ENCODE measurements around the gene CENPU.

CENPU gene

DNA sequence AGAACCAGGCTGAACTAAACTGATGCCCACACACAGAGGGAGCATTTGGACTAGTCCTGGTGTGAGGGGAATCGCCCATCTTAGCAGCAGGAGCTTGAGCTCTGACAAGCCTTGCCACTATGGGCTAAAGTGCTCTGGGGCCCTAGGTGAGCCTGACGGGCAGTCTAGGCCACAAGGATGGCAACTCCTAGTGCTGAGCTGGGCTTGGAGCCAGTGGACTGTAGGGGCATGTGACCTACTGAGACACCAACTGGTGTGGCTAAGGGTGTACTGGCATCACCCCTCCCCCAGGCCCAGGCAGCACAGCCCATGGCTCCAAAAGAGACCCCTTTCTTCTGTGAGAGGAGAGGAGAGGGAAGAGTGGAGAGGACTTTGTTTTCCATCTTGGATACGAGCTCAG, 14.5 kb downstream of the CENPU start:
- Histone ChIP-seq H3K4me1 (ENCODE audit: low read depth, poor library complexity, severe bottlenecking) (peaks cover 11% of the 10 kb centered on the region), H4K20me1 (ENCODE audit: insufficient read depth) (no peaks in the 10 kb centered on the region), H3K4me2 (no peak overlapping the region), H3K4me3 (IDR thresholded peaks at IDR 0.05; ENCODE audit: insufficient read depth, low read depth, low read length) (no peak overlapping the region), H3K36me3 (ENCODE audit: insufficient read depth) (peaks cover 23% of the 10 kb centered on the region; the same call in 1 of the 2 replicates), H3K9ac (no peak overlapping the region), H2AFZ (ENCODE audit: low read depth) (no peak overlapping the region), H3K27ac (no peak overlapping the region), H3K27me3 (ENCODE audit: insufficient read depth, low read depth) (no peaks in the 10 kb centered on the region), H3K79me2 (ENCODE audit: insufficient read depth, low read depth) (peaks cover 45% of the 10 kb centered on the region)
- TF ChIP-seq, protein P1, sequence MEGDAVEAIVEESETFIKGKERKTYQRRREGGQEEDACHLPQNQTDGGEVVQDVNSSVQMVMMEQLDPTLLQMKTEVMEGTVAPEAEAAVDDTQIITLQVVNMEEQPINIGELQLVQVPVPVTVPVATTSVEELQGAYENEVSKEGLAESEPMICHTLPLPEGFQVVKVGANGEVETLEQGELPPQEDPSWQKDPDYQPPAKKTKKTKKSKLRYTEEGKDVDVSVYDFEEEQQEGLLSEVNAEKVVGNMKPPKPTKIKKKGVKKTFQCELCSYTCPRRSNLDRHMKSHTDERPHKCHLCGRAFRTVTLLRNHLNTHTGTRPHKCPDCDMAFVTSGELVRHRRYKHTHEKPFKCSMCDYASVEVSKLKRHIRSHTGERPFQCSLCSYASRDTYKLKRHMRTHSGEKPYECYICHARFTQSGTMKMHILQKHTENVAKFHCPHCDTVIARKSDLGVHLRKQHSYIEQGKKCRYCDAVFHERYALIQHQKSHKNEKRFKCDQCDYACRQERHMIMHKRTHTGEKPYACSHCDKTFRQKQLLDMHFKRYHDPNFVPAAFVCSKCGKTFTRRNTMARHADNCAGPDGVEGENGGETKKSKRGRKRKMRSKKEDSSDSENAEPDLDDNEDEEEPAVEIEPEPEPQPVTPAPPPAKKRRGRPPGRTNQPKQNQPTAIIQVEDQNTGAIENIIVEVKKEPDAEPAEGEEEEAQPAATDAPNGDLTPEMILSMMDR (conservative IDR thresholded peaks at IDR 0.05; ENCODE audit: low read depth, low read length), result no peak

DNA sequence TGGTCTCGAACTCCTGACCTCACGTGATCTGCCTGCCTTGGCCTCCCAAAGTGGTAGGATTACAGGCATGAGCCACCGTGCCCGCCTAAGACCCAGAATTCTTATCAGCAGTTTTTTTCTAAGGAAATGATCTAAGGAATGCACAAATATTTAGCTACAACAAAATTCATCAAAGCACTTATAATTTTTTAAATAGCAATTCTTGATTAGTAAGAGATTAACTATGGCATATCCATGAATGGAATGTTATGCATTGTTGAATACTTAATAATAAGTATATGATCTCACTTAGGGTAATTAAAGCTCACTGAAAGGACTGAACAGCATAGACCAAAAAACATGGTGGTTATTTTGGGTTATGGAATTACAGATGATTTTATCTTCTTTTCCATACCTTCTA, 18.4 kb downstream of the CENPU start:
- no peak overlapping the region for H2AFZ ChIP-seq (ENCODE audit: low read depth)
- H4K20me1 ChIP-seq (ENCODE audit: insufficient read depth), result no peaks in the 10 kb centered on the region
- H3K4me2 ChIP-seq, result no peak overlapping the region
- H3K9ac ChIP-seq, result no peak overlapping the region
- H3K4me1 ChIP-seq (ENCODE audit: low read depth, poor library complexity, severe bottlenecking), result peaks cover 14% of the 10 kb centered on the region
- H3K36me3 ChIP-seq (ENCODE audit: insufficient read depth), result peaks cover 13% of the 10 kb centered on the region; the same call in 1 of the 2 replicates
- no peak overlapping the region for H3K27ac ChIP-seq
- no peaks in the 10 kb centered on the region for H3K27me3 ChIP-seq (ENCODE audit: insufficient read depth, low read depth)
- TF ChIP-seq, protein P1 (conservative IDR thresholded peaks at IDR 0.05; ENCODE audit: low read depth, low read length), result no peak
- peaks cover 20% of the 10 kb centered on the region; the same call in 1 of the 2 replicates for H3K79me2 ChIP-seq (ENCODE audit: insufficient read depth, low read depth)
- H3K4me3 ChIP-seq (IDR thresholded peaks at IDR 0.05; ENCODE audit: insufficient read depth, low read depth, low read length), result no peak overlapping the region

- no peak overlapping the region for H3K9ac ChIP-seq
- H3K4me2 ChIP-seq, result no peak overlapping the region
- no peaks in the 10 kb centered on the region for H3K27me3 ChIP-seq (ENCODE audit: insufficient read depth, low read depth)
- peaks cover 9% of the 10 kb centered on the region for H3K4me1 ChIP-seq (ENCODE audit: low read depth, poor library complexity, severe bottlenecking)
- H3K4me3 ChIP-seq (IDR thresholded peaks at IDR 0.05; ENCODE audit: insufficient read depth, low read depth, low read length), result no peak overlapping the region
- no peak overlapping the region for H2AFZ ChIP-seq (ENCODE audit: low read depth)
- H4K20me1 ChIP-seq (ENCODE audit: insufficient read depth), result no peaks in the 10 kb centered on the region
- peaks cover 25% of the 10 kb centered on the region for H3K36me3 ChIP-seq (ENCODE audit: insufficient read depth)
- TF ChIP-seq, protein P1 (conservative IDR thresholded peaks at IDR 0.05; ENCODE audit: low read depth, low read length), result no peak
- peaks cover 9% of the 10 kb centered on the region; the same call in 1 of the 2 replicates for H3K79me2 ChIP-seq (ENCODE audit: insufficient read depth, low read depth)
- H3K27ac ChIP-seq, result no peak overlapping the region
Observed at GRCh38 chr4:184713887-184714286, 20.0 kb downstream of the CENPU start.

DNA sequence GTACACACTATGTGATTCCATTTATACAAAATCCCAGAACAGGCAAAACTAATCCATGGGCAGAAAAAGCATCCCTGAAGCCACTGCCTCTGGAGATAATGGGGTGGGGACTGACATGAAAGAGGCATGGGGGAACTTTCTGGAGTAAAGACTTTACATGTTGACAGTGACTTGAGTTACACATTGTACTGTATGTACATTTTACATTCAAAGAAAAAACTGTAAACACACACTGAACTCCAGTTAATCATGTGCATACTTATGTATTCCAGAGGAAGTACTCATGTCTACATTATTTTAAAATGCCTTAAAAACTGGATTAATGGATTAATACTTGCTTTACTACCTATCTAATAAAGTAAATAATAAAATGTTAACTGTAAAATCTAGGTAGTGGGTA, 21.6 kb downstream of the CENPU start:
- H3K9ac ChIP-seq, result no peak overlapping the region
- H3K79me2 ChIP-seq (ENCODE audit: insufficient read depth, low read depth), result no peaks in the 10 kb centered on the region; the same call in 1 of the 2 replicates
- H3K36me3 ChIP-seq (ENCODE audit: insufficient read depth), result peaks cover 28% of the 10 kb centered on the region
- H3K4me2 ChIP-seq, result no peak overlapping the region
- H3K4me3 ChIP-seq (IDR thresholded peaks at IDR 0.05; ENCODE audit: insufficient read depth, low read depth, low read length), result no peak overlapping the region
- H3K4me1 ChIP-seq (ENCODE audit: low read depth, poor library complexity, severe bottlenecking), result peaks cover 14% of the 10 kb centered on the region
- no peak overlapping the region for H3K27ac ChIP-seq
- no peaks in the 10 kb centered on the region for H4K20me1 ChIP-seq (ENCODE audit: insufficient read depth)
- TF ChIP-seq, protein P1 (conservative IDR thresholded peaks at IDR 0.05; ENCODE audit: low read depth, low read length), result no peak
- no peak overlapping the region for H2AFZ ChIP-seq (ENCODE audit: low read depth)
- H3K27me3 ChIP-seq (ENCODE audit: insufficient read depth, low read depth), result no peaks in the 10 kb centered on the region
